Esophagus mucosa (tissue), 1 donor: ENCODE results near the gene SDK2. TPM values are rescaled to one million over a fixed set of nuclear protein-coding genes. Genes with fewer than 3 reads are reported as not detected.

Source experiments
- ATAC-seq: fragments of 200-7000 bp; cut with Tn5 transposase; one replicate; pipeline ENCODE4 v1.9.1; 2020
- total RNA-seq: library from RNA; stranded (reverse); gene quantifications from one replicate; pipeline ENCODE4 v1.2.4, GENCODE V29; 2023
- donor health status: DM: yes; HTN: yes; CAD: no.

The SDK2 gene
- total RNA-seq, 1 donor from 2014 or later: 4.9 TPM

DNA sequence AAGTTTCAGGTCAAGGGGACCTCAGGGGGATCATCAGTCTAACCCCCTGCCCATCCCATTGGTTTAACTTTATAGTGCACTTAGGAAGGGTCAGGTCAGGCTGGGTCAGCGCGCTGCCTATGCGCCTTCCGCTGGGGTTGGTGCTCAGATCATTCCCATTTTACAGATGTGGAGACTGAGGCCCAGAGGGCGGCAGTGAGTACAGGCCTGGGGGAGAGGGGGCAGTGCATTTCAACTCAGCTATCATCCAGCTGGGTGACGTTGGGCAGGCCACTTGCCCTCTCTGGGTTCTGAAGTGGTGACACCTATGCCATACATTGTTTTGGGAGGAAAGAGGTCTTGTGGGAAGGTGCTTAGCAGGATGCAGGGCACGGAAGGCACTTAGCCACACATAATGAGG is 204.6 kb downstream of the SDK2 start:
- ATAC-seq: no peak

DNA sequence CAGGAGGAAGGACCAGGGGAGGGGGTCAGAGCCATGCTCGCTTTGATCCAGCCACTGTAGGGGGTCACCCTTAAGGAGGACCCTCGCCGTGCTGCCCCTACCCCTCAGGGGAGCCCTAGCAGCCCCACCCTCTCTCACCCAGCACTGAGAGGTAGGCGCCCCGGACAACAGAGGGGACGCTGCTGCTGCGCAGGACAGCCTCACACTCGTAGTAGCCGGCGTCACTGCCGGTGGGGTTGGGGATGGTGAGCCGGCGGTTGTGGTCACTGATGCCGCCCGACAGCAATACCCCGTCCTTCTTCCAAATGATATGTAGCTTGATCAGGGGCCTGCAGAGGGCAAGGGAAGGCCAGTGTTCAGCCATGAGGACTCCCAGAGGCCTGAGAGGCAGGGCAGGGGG is 206.4 kb downstream of the SDK2 start:
- ATAC-seq: no peak

DNA sequence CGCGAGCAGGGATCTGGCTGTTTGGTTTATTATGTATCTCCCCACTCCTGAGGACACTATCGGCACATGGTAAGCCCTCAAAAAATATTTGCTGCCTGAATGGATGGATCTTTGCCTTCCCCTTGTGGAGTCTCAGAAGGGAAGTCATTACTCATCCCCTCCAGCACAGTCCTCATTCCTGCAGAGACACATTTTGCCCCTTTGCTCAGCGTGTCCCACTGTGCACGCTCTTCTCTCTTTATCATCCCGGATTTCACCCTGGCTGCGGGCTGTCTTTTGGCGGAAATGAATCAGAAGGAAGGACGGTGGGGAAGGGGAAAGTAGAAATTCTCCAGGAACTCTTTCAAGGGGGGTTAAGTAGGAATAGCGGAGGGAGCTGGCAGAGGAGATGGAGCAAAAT is 207.3 kb downstream of the SDK2 start:
- no peak for ATAC-seq

DNA sequence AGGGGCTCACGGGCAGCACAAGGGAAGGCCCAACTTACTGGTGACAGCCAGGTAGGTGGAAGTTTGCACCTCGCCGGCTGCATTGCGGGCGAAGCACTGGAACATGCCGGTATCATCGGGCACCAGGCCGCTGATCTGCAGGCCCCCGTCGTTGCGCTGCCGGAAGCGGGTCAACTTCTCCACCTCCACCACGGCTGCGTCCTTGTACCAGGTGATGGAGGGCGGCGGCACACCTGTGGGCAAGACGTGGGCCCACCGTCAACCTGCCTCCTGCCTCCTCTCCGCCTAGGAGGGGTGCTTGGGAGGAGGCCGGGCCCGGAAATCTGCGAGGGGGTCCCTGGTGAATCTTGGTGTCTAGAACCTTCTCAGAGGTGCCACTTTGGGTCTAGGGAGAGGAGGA is 208.8 kb downstream of the SDK2 start:
- no peak for ATAC-seq

- ATAC-seq: no peak
These were observed 210.1 kb downstream of the SDK2 start for GRCh38 chr17:73434154-73434553.

DNA sequence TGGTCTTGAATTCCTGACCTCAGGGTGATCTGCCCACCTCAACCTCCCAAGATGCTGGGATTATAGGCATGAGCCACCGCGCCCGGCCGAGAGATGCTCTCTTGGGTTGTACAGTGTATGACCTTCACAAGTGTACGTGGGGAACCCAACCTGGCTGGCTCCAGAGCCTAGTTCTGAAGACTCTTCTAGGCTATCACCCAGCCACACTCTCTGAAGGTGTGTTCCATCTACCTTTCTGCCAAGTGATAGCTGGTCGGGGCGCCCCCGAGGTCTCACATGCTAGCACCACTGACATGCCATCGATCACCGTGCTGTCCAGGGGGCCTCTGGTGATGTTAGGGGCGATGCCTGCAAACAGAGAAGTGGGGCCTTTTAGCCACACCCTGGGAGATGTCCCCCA is 210.7 kb downstream of the SDK2 start:
- no peak for ATAC-seq

- no peak for ATAC-seq
These were observed 211.5 kb downstream of the SDK2 start for GRCh38 chr17:73432624-73433190.

DNA sequence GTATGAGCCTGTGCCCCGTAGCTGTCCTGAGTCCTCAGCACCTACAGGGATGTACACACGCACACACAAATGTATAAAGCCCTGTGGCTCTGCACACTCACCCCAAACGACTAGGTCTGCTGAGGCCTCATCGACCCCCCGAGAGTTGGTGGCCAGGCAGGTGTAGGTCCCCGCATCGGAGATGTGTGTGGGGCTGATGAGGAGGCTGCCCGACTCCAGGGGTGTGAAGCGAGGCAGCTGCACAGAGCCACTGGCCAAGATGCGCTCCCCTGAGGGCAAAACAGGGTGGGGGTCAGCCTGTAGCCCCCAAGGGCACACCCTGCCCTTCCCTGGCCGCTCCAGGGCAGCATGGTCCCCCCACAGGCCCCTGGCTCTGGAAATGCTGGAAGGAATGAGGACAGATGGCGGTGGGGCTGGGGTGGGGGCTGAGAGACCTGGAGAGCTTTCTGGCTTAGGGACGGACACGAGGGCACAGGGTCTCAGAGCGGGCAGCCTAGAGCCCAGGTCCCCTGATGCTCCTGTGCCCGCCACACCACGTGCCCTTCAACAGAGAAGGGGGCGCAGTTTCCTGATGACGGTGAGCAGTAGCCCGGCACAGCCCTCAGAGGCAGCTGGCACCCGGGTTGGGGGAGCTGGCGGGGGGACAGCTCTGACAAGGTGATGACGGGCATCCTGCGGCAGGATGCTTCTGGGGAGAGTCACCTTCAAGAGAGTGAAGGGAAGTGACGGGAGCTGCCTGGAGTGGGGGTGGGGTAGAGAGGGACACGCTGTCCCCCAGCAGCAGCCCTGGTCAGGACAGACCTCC is 212.6 kb downstream of the SDK2 start:
- no peak for ATAC-seq

DNA sequence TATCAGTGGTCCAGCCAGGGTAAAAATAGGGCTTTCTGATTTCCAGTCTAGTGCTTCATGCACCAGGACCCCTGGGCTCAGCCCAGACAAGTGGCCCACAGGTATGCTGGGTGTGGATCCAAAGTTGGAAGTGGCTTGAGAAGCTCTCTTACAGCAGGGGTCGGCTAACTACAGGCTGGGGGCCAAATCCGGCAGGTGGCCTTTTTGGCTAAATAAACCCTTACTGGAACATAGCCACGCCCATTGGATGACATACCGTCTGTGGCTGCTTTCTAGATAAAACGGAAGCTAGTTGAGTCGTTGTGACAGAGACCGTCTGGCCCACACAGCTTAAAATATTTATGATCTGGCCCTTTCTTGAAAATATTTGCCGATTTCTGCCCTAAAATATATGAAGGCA is 213.4 kb downstream of the SDK2 start:
- no peak for ATAC-seq

DNA sequence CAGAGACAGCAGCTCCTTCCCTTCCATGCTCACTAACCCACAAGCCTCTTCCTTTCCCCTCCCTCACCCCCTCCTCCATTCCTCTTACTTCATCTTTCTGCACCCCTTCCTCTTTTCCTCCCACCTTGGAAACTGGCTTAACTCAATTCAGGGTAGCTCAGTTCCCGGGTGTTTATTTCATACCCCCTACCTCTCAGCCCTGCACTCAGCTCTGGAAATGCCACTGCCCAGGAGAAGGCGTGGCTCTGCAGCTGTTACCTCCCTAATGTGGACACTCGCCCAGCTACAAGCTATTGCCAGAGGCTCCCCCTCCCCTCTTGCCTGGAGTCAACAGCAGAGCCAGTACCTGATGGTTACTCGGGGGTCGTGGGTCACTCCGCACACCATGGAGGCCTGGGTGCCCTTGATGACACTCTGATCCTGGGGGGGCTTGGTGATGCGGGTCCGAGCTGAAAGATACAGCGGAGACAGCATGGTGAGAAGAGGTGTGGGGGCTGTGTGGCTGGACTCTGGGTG is 214.0 kb downstream of the SDK2 start:
- ATAC-seq: no peak

GRCh38 chr17:73429440-73430164 is 214.6 kb downstream of the SDK2 start:
- ATAC-seq: peak; percentile 89

- no peak for ATAC-seq
These were observed 217.0 kb downstream of the SDK2 start for GRCh38 chr17:73427198-73427597.

DNA sequence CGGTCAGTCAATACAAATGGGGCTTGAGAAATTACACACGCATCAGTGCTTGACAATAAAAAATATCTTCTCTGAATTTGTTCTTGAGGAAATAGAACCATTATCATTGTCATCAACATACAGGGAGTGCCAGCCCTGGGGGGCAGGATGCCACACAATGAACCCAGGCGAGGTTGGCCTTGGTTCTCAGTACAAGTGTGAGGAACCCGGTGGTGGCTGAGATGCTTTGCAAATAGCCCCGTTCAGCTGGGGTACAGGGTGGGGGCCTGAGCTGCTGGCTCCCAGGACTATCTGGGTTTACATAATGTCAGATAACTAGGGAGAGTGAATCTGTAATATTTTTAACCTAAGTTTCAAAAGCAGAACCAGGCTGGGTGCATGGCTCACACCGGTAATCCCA is 219.7 kb downstream of the SDK2 start:
- ATAC-seq: no peak

DNA sequence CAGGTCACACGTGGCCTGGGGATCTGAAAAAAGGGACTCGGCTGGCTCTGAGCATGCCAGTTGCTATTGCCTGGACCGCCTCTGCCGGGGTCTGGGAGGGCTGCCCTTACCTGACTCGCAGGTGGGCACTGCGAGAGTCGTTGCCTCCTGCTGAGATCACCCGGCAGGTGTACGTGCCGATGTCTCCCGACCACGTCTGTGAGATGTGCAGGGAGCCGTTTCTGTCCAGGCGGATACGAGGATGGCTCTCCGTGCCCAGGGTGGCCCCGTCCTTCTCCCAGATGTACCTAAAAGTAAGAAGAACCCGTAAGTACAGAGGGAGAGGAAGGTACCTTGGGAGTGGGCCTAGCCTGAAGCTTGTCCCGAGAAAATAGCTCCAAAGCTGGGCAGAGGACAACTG is 220.4 kb downstream of the SDK2 start:
- ATAC-seq: no peak

- ATAC-seq: no peak
These were observed 221.0 kb downstream of the SDK2 start for GRCh38 chr17:73423159-73423715.

GRCh38 chr17:73422121-73422520 is 222.1 kb downstream of the SDK2 start:
- no peak for ATAC-seq

- peak; percentile 86 for ATAC-seq
These were observed 223.3 kb downstream of the SDK2 start for GRCh38 chr17:73420897-73421296.

DNA sequence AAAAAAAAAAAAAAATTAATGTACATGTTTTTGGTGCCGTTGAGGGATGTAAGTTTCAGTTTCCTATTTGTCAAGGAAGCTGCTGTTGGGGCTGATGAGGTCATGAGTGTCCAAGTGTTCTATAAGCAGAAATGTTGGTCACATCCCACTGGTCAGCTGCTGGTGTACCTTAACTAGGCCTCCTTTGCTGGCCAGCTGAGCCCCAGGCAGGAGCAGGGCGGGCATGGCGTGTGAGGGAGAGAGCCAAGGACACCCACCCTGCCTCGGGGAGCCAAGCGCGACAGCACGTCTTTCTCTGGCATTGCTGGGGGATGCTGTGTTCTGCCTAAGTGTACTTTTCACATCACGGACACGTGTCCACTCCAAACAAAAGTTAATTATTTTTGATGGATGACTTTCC is 224.4 kb downstream of the SDK2 start:
- no peak for ATAC-seq

DNA sequence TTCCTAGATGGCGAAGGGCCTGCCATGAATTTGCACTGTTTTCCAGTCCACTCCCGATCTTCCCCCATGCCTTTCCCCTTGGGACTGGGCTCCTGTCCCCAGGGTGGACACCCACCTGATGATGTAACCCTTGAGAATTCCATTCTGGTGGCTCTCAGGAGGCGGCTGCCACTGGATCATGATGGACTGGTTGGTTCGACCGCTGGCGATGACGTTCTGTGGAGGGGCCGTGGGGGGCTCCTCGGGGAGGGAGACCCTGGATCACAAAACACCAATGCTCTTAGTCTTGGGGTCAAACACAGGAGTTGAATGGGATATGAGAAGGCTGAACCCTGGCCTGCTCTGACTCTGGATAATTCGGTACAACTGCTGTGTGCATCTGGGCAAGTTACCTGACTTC is 225.2 kb downstream of the SDK2 start:
- ATAC-seq: no peak

DNA sequence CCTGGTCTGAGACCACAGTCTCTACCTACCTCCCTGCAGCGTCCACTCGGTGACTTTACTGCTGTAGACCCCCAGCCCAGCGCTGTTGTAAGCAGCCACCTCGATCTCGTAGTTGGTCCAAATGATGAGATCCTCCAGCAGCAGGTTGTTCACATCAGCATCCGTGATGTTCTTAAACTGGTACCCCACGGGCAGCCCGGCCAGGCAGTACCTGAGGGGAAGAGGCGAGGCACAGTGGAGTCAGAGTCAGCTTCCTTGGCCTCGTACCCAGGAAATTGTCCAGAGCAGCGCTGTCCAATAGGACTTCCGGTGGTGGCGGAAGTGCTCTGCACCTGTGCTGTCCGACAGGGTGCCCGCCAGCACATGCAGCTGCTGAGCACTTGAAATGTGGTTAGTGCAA is 228.5 kb downstream of the SDK2 start:
- ATAC-seq: no peak

GRCh38 chr17:73414171-73414955 is 229.9 kb downstream of the SDK2 start:
- ATAC-seq: no peak

DNA sequence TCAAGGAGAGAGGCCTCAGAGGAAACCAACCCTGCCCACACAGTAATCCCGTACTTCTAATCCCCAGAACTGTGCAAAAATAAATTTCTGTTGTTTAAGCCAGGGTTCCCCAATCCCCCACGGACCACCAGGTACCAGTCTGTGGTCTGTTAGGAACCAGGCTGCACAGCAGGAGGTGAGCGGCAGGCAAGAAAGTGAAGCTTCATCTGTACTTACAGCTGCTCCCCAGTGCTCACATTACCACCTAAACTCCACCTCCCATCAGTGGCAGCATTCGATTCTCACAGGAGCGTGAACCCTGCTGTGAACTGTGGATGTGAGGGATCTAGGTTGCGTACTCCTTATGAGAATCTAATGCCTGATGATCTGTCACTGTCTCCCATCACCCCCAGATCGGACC is 231.3 kb downstream of the SDK2 start:
- no peak for ATAC-seq
